Panc1 (cell line): ENCODE data around the gene CYP4A11. TPM values are rescaled to one million over a fixed set of nuclear protein-coding genes. Genes with fewer than 3 reads are reported as not detected.
"Not testable (repeated sequence)": the region's sequence is repeated elsewhere in the genome, so short reads cannot be mapped to it uniquely, and the experiment has no call there.

ENCODE experiments used
- ATAC-seq: fragments of 200-7000 bp; cut with Tn5 transposase; 2 replicates; pipeline ENCODE4 v1.9.1; 2020; ENCODE audit warnings: mild to moderate bottlenecking, moderate library complexity
- BruUV-seq: library from RNA; stranded (reverse); fragments of 400-500 nt; replicated peaks from 2 replicates; lab custom pipeline; 2021; lab: Mats Ljungman, UMichigan
- CTCF ChIA-PET: fragments of 300-600 bp; sonication (Branson Sonifier 250); formaldehyde crosslinking; loops from one replicate; lab custom pipeline; 2022; ENCODE audit warnings: antibody characterized with exemption; lab: Charles Lee
- POLR2A ChIA-PET: fragments of 300-600 bp; sonication (Branson Sonifier 250); formaldehyde crosslinking; loops from one replicate; lab custom pipeline; 2022; ENCODE audit warnings: antibody characterized with exemption; lab: Charles Lee
- DNase-seq: peaks from one replicate; pipeline ENCODE4 v3.0.0-alpha.2; 2010; ENCODE audit warnings: low read depth, low spot score
- H3K27ac ChIP-seq: 2 replicates; pipeline ENCODE4 v1.5.1; 2011; ENCODE audit warnings: mild to moderate bottlenecking, low read length, inconsistent platforms
- H3K27me3 ChIP-seq: fragments of 200-500 bp; sonication (Bioruptor generic); 2 replicates; pipeline ENCODE4 v1.6.0; 2014; ENCODE audit warnings: low read length, inconsistent platforms; ENCODE audit not compliant: control insufficient read depth, insufficient read depth
- H3K36me3 ChIP-seq: fragments of 200-500 bp; sonication (Bioruptor generic); 2 replicates; pipeline ENCODE4 v1.5.1; 2014; ENCODE audit warnings: inconsistent platforms, mild to moderate bottlenecking, low read length, moderate library complexity; ENCODE audit not compliant: control insufficient read depth, insufficient read depth
- H3K4me1 ChIP-seq: 2 replicates; pipeline ENCODE4 v1.5.1; 2011; ENCODE audit warnings: inconsistent platforms, mild to moderate bottlenecking, low read length, moderate library complexity; ENCODE audit not compliant: control insufficient read depth, insufficient read depth
- H3K4me3 ChIP-seq, 2 experiments: 2 replicates each; pipeline ENCODE4 v1.5.1; 2011 to 2012; ENCODE audit warnings: low read depth in 2 of 2, low read length in 2 of 2, mild to moderate bottlenecking in 2 of 2, inconsistent platforms in 1 of 2, moderate library complexity in 1 of 2
- H3K9me3 ChIP-seq: fragments of 200-500 bp; sonication (Bioruptor generic); 2 replicates; pipeline ENCODE4 v1.5.1; 2014; ENCODE audit warnings: low read depth, mild to moderate bottlenecking, inconsistent platforms, low read length, moderate library complexity; ENCODE audit not compliant: control insufficient read depth, insufficient read depth
- CTCF ChIP-seq: fragments of 450-650 bp; IDR thresholded peaks from 2 replicates; pipeline ENCODE4 v1.5.1; 2017; ENCODE audit warnings: mild to moderate bottlenecking
- POLR2AphosphoS5 ChIP-seq: IDR thresholded peaks from 2 replicates; pipeline ENCODE4 v1.6.1; 2012; ENCODE audit warnings: mild to moderate bottlenecking, low read depth, low read length, moderate library complexity
- REST ChIP-seq, 2 experiments: IDR thresholded peaks; 2 replicates each; pipeline ENCODE4 v1.6.1; 2011 to 2012; ENCODE audit warnings: low read depth in 2 of 2, control low read depth in 1 of 2, low read length in 1 of 2, mild to moderate bottlenecking in 1 of 2, moderate library complexity in 1 of 2; ENCODE audit not compliant: insufficient read depth in 1 of 2
- SIN3A ChIP-seq: IDR thresholded peaks from 2 replicates; pipeline ENCODE4 v1.6.1; 2012; ENCODE audit warnings: low read depth, mild to moderate bottlenecking, low read length, moderate library complexity, borderline replicate concordance; ENCODE audit not compliant: insufficient read depth
- TCF7L2 ChIP-seq: IDR thresholded peaks from 2 replicates; pipeline ENCODE4 v1.6.1; 2011; ENCODE audit warnings: mild to moderate bottlenecking, low read depth, low read length, inconsistent platforms
- in situ Hi-C: cut with HindIII; loops from 2 replicates; pipeline ENCODE4 v1.10.0; 2016; ENCODE audit warnings: low sequenced_read_pairs, low pct_unique_long_range_greater_than_20kb
- intact Hi-C: fragments of 100-400 bp; cut with micrococcal nuclease; formaldehyde crosslinking; loops from one replicate; pipeline ENCODE4 v1.10.0; 2022; ENCODE audit not compliant: unreplicated experiment
- total RNA-seq: library from RNA; stranded (reverse); gene quantifications from one replicate; pipeline ENCODE4 v1.2.1, GENCODE V29; 2021; ENCODE audit not compliant: unreplicated experiment

Gene CYP4A11
- total RNA-seq, 1 experiment from 2014 or later: not detected

DNA sequence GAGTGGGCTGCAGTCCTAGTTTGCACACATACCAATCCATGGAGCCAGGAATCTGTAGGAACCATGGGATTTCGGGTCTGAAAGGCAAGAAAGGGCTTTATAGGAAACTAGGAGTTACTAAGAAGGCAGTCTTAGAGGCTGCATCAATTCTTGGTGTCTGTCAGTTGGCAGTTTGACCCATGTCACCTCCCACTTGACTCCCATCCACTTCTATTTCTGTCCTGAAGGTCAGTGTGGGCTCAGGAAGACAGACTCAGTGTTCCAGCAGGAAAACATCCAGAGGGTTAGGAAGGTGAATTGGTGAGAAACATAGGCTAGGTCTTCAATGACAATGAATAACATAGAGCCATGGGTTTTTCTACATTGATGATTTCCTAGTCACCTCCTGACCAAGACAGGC lies 4.0 kb downstream of the CYP4A11 start:
- ChIA-PET CTCF (no interaction called here), POLR2A (no interaction called here)
- Histone ChIP-seq H3K27me3 (no peaks in the 10 kb centered on the region), H3K27ac (no peak overlapping the region), H3K4me3 (no peak overlapping the region), H3K4me1 (no peaks in the 10 kb centered on the region), H3K9me3 (no peaks in the 10 kb centered on the region), H3K36me3 (no peaks in the 10 kb centered on the region)
- in situ Hi-C loops (no loop called here), intact Hi-C loops (no loop called here)
- ATAC-seq (no peak), DNase-seq (no peak)
- no peak for TF ChIP-seq CTCF
- no peak for TF ChIP-seq POLR2AphosphoS5
- TF ChIP-seq TCF7L2: no peak
- no peak for TF ChIP-seq REST (IDR thresholded peaks at IDR 0.05; ENCODE audit: insufficient read depth in 1 of 2, low read depth in 2 of 2, low read length in 1 of 2)
- no peak for TF ChIP-seq SIN3A
- no TSS peak for BruUV-seq

DNA sequence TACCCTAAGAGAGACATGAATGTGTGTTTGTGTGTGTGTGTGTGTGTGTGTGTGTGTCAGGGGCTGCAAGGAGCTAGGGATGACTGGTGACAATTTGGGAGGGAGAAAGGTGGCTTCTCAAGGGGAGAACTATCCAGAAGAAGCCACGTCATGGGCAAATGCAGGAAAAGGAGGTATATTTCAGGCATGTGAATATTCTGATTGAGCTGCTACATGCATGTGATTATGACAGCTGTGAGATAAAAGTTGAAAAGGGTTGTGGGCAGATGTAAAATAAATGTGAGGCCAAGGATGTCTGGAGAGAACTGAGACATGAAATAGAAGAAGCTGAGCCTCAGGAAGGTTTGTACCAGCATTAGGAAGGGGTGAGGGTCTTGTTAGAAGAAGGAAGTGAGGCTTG lies 4.5 kb downstream of the CYP4A11 start:
- no peaks in the 10 kb centered on the region for H3K9me3 ChIP-seq
- no peak overlapping the region for H3K27ac ChIP-seq
- intact Hi-C loops (no loop called here), in situ Hi-C loops (no loop called here)
- no peaks in the 10 kb centered on the region for H3K27me3 ChIP-seq
- H3K36me3 ChIP-seq: no peaks in the 10 kb centered on the region
- ChIA-PET POLR2A (no interaction called here), CTCF (no interaction called here)
- ATAC-seq: no peak
- no TSS peak for BruUV-seq
- no peak for DNase-seq
- no peaks in the 10 kb centered on the region for H3K4me1 ChIP-seq
- H3K4me3 ChIP-seq: no peak overlapping the region
- TF ChIP-seq TCF7L2 (no peak), SIN3A (no peak)

DNA sequence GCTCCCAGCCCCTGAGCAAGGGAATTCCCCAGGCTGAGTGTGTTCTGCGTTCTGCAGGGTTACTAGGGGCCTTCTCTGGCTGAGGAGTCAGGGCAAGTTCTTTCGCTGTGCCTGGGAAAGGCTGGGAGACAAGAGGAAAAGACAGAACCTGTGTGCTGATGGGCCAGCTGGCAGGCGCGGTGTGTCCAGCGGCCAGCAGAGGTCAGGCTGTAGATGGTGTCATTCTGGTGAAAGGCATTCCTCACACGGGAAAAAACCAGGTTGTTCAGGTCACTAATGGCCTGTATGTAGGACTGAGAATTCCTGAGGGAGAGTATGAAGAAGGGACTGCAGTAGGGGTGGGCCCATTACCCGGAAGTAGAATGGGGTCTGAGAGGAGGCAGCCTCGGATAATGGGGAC lies 6.4 kb downstream of the CYP4A11 start:
- in situ Hi-C loops: not testable (repeated sequence)
- ATAC-seq: peak; percentile 89

DNA sequence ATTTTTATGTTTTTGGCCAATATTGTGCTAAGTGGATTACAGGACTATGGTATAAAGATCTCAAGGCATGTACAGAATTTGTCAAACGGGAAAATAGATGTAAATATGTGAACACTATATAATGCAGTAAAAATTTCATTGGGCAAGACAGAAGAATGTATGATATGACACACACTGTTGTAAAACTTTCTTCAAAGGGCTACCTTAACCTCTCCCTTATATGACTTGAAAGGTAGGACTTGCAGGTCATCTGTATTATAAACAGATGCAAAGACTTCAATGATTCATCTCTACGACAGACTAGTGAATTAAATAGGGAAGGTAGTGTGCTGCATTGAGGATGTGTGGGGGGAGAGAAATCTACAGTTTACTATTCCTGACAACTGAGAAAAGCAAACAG lies 9.3 kb downstream of the CYP4A11 start:
- BruUV-seq, H3K36me3 ChIP-seq, H3K27me3 ChIP-seq, DNase-seq, CTCF ChIA-PET, H3K27ac ChIP-seq, H3K4me3 ChIP-seq, ATAC-seq, intact Hi-C loops, POLR2A ChIA-PET, H3K9me3 ChIP-seq, H3K4me1 ChIP-seq, in situ Hi-C loops: not testable (repeated sequence)

More for the DNA sequence above, 6.4 kb downstream of the CYP4A11 start:
- H3K9me3 ChIP-seq, H3K27ac ChIP-seq, POLR2A ChIA-PET, intact Hi-C loops, H3K4me3 ChIP-seq, BruUV-seq, H3K4me1 ChIP-seq, CTCF ChIA-PET, H3K36me3 ChIP-seq, H3K27me3 ChIP-seq, DNase-seq: not testable (repeated sequence)
- peak; percentile 66 for TF ChIP-seq CTCF
